Esophagus squamous epithelium (tissue), 5 donors: ENCODE results near the gene C11orf97. TPM values are rescaled to one million over a fixed set of nuclear protein-coding genes. Genes with fewer than 3 reads are reported as not detected.
A peak's percentile ranks its signal among the peaks of the same experiment; 100 is the strongest.

Source experiments
- DNase-seq: peaks from one replicate; lab custom pipeline; 2025; lab: John Stamatoyannopoulos, UW
- H3K27ac ChIP-seq, 4 donors: fragments of 200-600 bp; sonication (generic); one replicate each; pipeline ENCODE4 v1.5.1; 2016 to 2019; ENCODE audit warnings: mild to moderate bottlenecking in 1 of 4
- H3K27me3 ChIP-seq, 4 donors: fragments of 200-600 bp; sonication (generic); 1 replicate in 3 of 4; 2 replicates in 1 of 4; pipeline versions ENCODE4 v1.5.1 to v1.6.0; 2017 to 2021; ENCODE audit warnings: antibody characterized with exemption in 1 of 4
- H3K36me3 ChIP-seq, 3 donors: fragments of 200-600 bp; sonication (generic); one replicate each; pipeline ENCODE4 v1.5.1; 2016 to 2019
- H3K4me1 ChIP-seq, 3 donors: fragments of 200-600 bp; sonication (generic); one replicate each; pipeline ENCODE4 v1.5.1; 2017 to 2019
- H3K4me3 ChIP-seq, 4 donors: fragments of 200-600 bp; sonication (generic); 1 replicate in 3 of 4; 2 replicates in 1 of 4; pipeline ENCODE4 v1.5.1; 2016 to 2019; ENCODE audit warnings: mild to moderate bottlenecking in 2 of 4, moderate library complexity in 1 of 4
- H3K9me3 ChIP-seq, 3 donors: fragments of 200-600 bp; sonication (generic); one replicate each; pipeline ENCODE4 v1.5.1; 2016 to 2019
- CTCF ChIP-seq, 6 experiments: fragments of 450-650 bp in 4 of 6; fragments of 200-600 bp in 2 of 6; sonication (generic) in 2 of 6; IDR thresholded peaks; one replicate each; pipeline ENCODE4 v1.5.1; 2016 to 2019; ENCODE audit warnings: antibody characterized with exemption in 6 of 6, mild to moderate bottlenecking in 4 of 6, moderate library complexity in 4 of 6
- POLR2A ChIP-seq, 4 donors: fragments of 450-650 bp; IDR thresholded peaks; one replicate each; pipeline ENCODE4 v1.6.1; 2017; ENCODE audit warnings: antibody characterized with exemption in 4 of 4, mild to moderate bottlenecking in 4 of 4, moderate library complexity in 3 of 4
- whole genome bisulfite sequencing, 2 donors: methylation state at CpG; one replicate each; pipeline ENCODE4 v1.1.5; 2018; 5-methylcytosine and 5-hydroxymethylcytosine counted together
- intact Hi-C: fragments of 100-400 bp; cut with DNase I; formaldehyde crosslinking; loops from one replicate; pipeline ENCODE4 v1.15.0; 2022
- total RNA-seq, 4 donors: library from RNA; depleted of rRNA; stranded (reverse); fragments of >200 nt; gene quantifications; one replicate each; pipeline ENCODE4 v1.1.0, GENCODE V29; 2016
- donor health status: DM: yes; HTN: yes; CAD: no.

The C11orf97 gene
- total RNA-seq, 4 donors from 2014 or later: not detected

GRCh38 chr11:94481342-94481741 is 30.9 kb upstream of the C11orf97 start:
- TF ChIP-seq POLR2A (IDR thresholded peaks at IDR 0.05) (no peak), CTCF (IDR thresholded peaks at IDR 0.05) (no peak)
- no peak for DNase-seq
- Histone ChIP-seq H3K4me3 (no peak overlapping the region), H3K36me3 (peaks cover 5 to 95% (median 11%) of the 10 kb centered on the region in 3 donors), H3K27ac (no peak overlapping the region), H3K4me1 (no peaks in the 10 kb centered on the region), H3K9me3 (no peaks in the 10 kb centered on the region), H3K27me3 (no peaks in the 10 kb centered on the region)
- intact Hi-C loops: no loop called here

GRCh38 chr11:94486068-94486467 is 26.2 kb upstream of the C11orf97 start:
- WGBS, 2 donors: 81 to 86% methylated on average over 1 of the region's 1 CpG
- no peaks in the 10 kb centered on the region for H3K9me3 ChIP-seq
- no peak for DNase-seq
- H3K27ac ChIP-seq: no peak overlapping the region
- intact Hi-C loops: no loop called here
- H3K4me1 ChIP-seq: no peaks in the 10 kb centered on the region
- H3K36me3 ChIP-seq: peaks cover 2 to 93% (median 5%) of the 10 kb centered on the region in 3 donors
- H3K4me3 ChIP-seq: no peak overlapping the region
- TF ChIP-seq CTCF (IDR thresholded peaks at IDR 0.05) (no peak), POLR2A (IDR thresholded peaks at IDR 0.05) (no peak)
- H3K27me3 ChIP-seq: no peaks in the 10 kb centered on the region

- Histone ChIP-seq H3K36me3 (peaks cover 0 to 44% (median 12%) of the 10 kb centered on the region in 3 donors), H3K9me3 (no peaks in the 10 kb centered on the region), H3K4me3 (peak within 1 kb of the TSS; percentile 85 to 89 (median 86)), H3K4me1 (peaks cover 0 to 34% (median 19%) of the 10 kb centered on the region in 3 donors), H3K27ac (peak within 1 kb of the TSS; percentile 85 to 91 (median 88)), H3K27me3 (no peaks in the 10 kb centered on the region)
- peak in 2 of 4 donors; percentile 54 to 73 for TF ChIP-seq POLR2A (IDR thresholded peaks at IDR 0.05)
- no peak for TF ChIP-seq CTCF (IDR thresholded peaks at IDR 0.05)
- WGBS, 2 donors: 0 to 1% methylated on average over 28 to 35 of the region's 55 CpGs
- peak; percentile 83 for DNase-seq
- intact Hi-C loops: no loop called here
Measured at GRCh38 chr11:94493281-94494125, 18.8 kb upstream of the C11orf97 start, which contains the start of the genes ANKRD49 and MRE11. Gene ANKRD49 (plus strand): TSS chr11:94493984. CDS start chr11:94496694, 2,710 bp downstream. Gene MRE11 (minus strand): TSS chr11:94493844. CDS start chr11:94492801, 1,043 bp downstream.

- no peak for DNase-seq
- no peak for TF ChIP-seq CTCF (IDR thresholded peaks at IDR 0.05)
- TF ChIP-seq POLR2A (IDR thresholded peaks at IDR 0.05): no peak
- H3K36me3 ChIP-seq: peaks cover 0 to 44% (median 12%) of the 10 kb centered on the region in 3 donors
- H3K4me1 ChIP-seq: peaks cover 0 to 34% (median 19%) of the 10 kb centered on the region in 3 donors
- peak overlapping the region; percentile 85 to 89 (median 86) for H3K4me3 ChIP-seq
- intact Hi-C loops: no loop called here
- H3K27ac ChIP-seq: peak overlapping the region; percentile 85 to 91 (median 88)
- 5 to 13% methylated on average over 6 to 14 of the region's 19 CpGs for WGBS, 2 donors
- no peaks in the 10 kb centered on the region for H3K9me3 ChIP-seq
- H3K27me3 ChIP-seq: no peaks in the 10 kb centered on the region
Measured at GRCh38 chr11:94494126-94494680, 18.1 kb upstream of the C11orf97 start.

- TF ChIP-seq POLR2A (IDR thresholded peaks at IDR 0.05) (no peak), CTCF (IDR thresholded peaks at IDR 0.05) (no peak)
- intact Hi-C loops: no loop called here
Measured at GRCh38 chr11:94500181-94500580, 12.1 kb upstream of the C11orf97 start.

More at GRCh38 chr11:94500181-94500580, 12.1 kb upstream of the C11orf97 start:
- no peaks in the 10 kb centered on the region for H3K27me3 ChIP-seq
- 55 to 63% methylated on average over 2 of the region's 2 CpGs for WGBS, 2 donors
- DNase-seq: no peak
- peaks cover 0 to 8% (median 3%) of the 10 kb centered on the region in 3 donors for H3K4me1 ChIP-seq
- no peak overlapping the region for H3K4me3 ChIP-seq
- H3K36me3 ChIP-seq: peaks cover 0 to 57% (median 12%) of the 10 kb centered on the region in 3 donors
- no peaks in the 10 kb centered on the region for H3K9me3 ChIP-seq
- no peak overlapping the region for H3K27ac ChIP-seq
